Muscle of arm (tissue), 12 donors: Measurements from ENCODE around the gene TMEM221. TPM values are rescaled to one million over a fixed set of nuclear protein-coding genes. Genes with fewer than 3 reads are reported as not detected.

ENCODE experiments used
- DNase-seq: peaks from one replicate; pipeline ENCODE4 v3.0.0-alpha.2; 2013
- polyA plus RNA-seq, 12 donors: library from polyadenylated mRNA; unstranded; fragments of 120-200 nt; gene quantifications; one replicate each; pipeline ENCODE4 v1.2.1, GENCODE V29; 2013; ENCODE audit not compliant: insufficient read length in 12 of 12

TMEM221 gene
- polyA plus RNA-seq, 12 donors: 0.74 to 1.8 (median 0.99) TPM; not detected in 2

- no peak for DNase-seq
Observed at GRCh38 chr19:17445526-17446165, 2.8 kb downstream of the TMEM221 start.

GRCh38 chr19:17441241-17442021 lies 7.0 kb downstream of the TMEM221 start:
- peak; percentile 82 for DNase-seq

GRCh38 chr19:17436874-17437267 lies 11.6 kb downstream of the TMEM221 start:
- DNase-seq: no peak

- no peak for DNase-seq
Observed at GRCh38 chr19:17436094-17436873, 12.2 kb downstream of the TMEM221 start.

GRCh38 chr19:17435218-17435617 lies 13.2 kb downstream of the TMEM221 start:
- no peak for DNase-seq

GRCh38 chr19:17431417-17431816 lies 17.1 kb downstream of the TMEM221 start:
- no peak for DNase-seq

GRCh38 chr19:17429641-17430113 lies 18.8 kb downstream of the TMEM221 start:
- DNase-seq: no peak

- no peak for DNase-seq
Observed at GRCh38 chr19:17424743-17425365, 23.6 kb downstream of the TMEM221 start.

- DNase-seq: no peak
Observed at GRCh38 chr19:17423429-17424208, 24.8 kb downstream of the TMEM221 start.

- no peak for DNase-seq
Observed at GRCh38 chr19:17421942-17422341, 26.5 kb downstream of the TMEM221 start.

- DNase-seq: no peak
Observed at GRCh38 chr19:17420475-17420924, 28.0 kb downstream of the TMEM221 start.

- peak; percentile 100 for DNase-seq
Observed at GRCh38 chr19:17419621-17420474, 28.6 kb downstream of the TMEM221 start, which contains the start of gene MVB12A. MVB12A (plus strand) TSS chr19:17420047; CDS start chr19:17420136, 89 bp downstream.

GRCh38 chr19:17419154-17419620 lies 29.3 kb downstream of the TMEM221 start:
- DNase-seq: no peak

- DNase-seq: no peak
Observed at GRCh38 chr19:17418710-17419109, 29.8 kb downstream of the TMEM221 start.

GRCh38 chr19:17415121-17415520 lies 33.3 kb downstream of the TMEM221 start:
- DNase-seq: no peak

GRCh38 chr19:17414097-17414496 lies 34.4 kb downstream of the TMEM221 start:
- no peak for DNase-seq

GRCh38 chr19:17411801-17412200 lies 36.7 kb downstream of the TMEM221 start:
- no peak for DNase-seq

GRCh38 chr19:17409990-17410389 lies 38.5 kb downstream of the TMEM221 start:
- DNase-seq: no peak

GRCh38 chr19:17406887-17407196 lies 41.6 kb downstream of the TMEM221 start:
- no peak for DNase-seq
